Measurements from ENCODE around the gene SLC44A2.
"Not testable (repeated sequence)": the region's sequence is repeated elsewhere in the genome, so short reads cannot be mapped to it uniquely, and the experiment has no call there.

The SLC44A2 gene

DNA sequence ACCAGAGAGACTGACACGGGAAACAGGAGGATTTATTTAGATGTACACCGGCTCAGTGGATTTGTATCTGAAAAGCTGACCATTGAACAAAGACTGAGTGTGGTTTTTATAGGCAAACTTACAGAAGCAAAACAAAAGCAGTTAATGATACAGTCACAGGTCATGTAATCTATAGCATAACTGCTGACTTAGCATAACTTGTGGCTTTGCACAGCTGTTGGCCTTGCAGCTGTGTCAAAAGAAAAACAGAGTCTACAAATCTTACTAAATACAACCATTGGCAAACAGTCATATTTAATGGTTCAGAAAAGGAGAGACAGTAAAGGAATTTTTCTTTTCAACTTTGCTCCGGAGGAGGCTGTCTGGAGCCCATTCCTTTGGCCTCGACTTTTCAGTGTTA lies 26.5 kb downstream of the SLC44A2 start:
- no peak for DNase-seq (ENCODE audit: low read depth)

- no peak for DNase-seq (ENCODE audit: low read depth)
Observed at GRCh38 chr19:10653482-10653731, 28.1 kb downstream of the SLC44A2 start.

DNA sequence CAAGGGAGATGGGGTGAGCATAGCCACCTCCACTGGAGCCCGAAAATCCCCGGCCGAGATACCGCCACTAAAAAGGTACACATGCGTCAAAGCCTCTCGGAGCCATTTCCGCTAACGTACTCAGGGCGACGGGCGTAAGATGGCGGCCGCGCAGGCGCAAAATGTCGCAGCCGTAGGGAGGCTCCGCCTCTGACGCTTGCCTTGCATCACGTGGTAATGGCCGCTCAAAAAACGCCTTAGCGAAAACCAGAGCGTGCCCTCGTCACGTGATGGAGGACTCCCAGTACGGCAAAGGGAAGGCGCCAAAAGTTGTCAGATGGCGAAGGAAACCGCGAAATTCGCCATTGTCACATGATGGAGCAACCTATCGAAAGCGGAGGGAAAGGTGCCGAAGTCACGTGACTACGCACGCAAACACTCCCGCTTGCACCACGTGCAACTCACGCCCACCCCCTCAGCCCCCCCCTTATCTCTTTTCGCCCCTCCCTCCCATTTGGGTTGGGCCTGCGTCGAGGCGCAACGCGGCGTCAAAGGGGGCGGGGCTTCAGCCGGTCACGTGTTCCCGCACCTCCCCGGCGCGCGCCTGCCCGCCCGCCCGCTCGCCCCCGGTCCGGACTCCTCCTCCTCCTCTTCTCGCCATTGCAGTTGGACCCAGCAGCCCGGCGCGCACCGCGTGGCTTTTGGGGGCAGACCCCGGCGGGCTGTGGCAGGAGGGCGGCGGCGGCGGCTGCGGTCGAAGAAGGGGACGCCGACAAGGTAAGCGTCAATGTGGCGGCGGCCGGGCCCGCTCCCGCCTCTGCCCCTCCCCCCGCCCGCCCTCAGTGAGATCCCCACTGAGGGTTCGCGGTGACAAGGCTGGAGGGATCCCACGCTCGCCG lies 28.6 kb downstream of the SLC44A2 start, which contains the start of gene ILF3:
ILF3 (plus strand) TSS at position 615 of the 878 bp plus-strand sequence. CDS start 16,260 bp downstream, outside the sequence.
- peak; percentile 100 for DNase-seq (ENCODE audit: low read depth)

DNA sequence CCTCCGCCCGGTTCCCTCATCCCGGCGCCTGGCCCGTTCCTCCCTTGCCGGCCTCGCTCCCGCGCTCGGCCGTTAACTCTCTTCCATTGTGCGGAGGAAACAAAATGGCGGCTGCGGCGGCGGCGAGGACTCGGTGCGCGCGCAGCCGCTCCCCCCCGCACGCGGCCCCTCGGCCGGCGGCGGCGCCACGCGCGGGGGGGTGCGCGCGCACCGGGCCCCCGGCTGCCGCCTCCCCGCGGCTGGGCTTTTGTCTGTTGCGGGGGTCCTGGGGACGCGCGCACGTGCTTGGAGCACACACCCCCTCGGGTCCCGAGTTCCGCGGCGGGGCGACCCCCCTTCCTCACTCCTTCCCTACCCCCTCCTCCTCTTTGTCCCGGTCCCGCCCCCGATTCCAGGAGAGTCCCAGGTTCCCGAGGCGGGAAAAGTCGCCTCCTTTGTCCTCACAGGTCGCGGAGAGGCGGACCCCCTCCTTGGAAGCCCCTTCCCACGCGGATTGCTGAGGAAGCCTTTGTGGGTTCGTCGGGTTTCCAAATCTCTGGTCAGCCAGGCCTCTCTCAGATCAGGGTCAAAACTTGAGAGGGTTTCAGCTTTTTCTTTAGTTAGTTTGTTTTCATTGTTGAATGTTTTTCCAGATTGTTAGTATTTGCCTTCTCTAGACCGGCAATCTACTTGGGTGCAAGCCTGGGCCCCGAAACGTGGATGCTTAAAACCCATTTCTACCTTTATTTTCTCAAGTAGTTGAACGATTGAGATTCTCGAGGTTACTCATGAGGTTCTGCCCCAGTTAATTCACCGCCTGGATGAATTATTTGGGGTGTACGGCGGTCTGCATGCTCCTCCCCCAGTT lies 29.5 kb downstream of the SLC44A2 start:
- no peak for DNase-seq (ENCODE audit: low read depth)

GRCh38 chr19:10655457-10656312 lies 30.3 kb downstream of the SLC44A2 start:
- DNase-seq (ENCODE audit: low read depth): peak; percentile 48

- DNase-seq (ENCODE audit: low read depth): no peak
Observed at GRCh38 chr19:10660346-10660745, 35.0 kb downstream of the SLC44A2 start.

GRCh38 chr19:10661946-10662345 lies 36.6 kb downstream of the SLC44A2 start:
- no peak for DNase-seq (ENCODE audit: low read depth)

GRCh38 chr19:10662384-10663251 lies 37.3 kb downstream of the SLC44A2 start:
- peak; percentile 39 for DNase-seq (ENCODE audit: low read depth)

GRCh38 chr19:10663252-10663563 lies 37.9 kb downstream of the SLC44A2 start:
- DNase-seq (ENCODE audit: low read depth): not testable (repeated sequence)

DNA sequence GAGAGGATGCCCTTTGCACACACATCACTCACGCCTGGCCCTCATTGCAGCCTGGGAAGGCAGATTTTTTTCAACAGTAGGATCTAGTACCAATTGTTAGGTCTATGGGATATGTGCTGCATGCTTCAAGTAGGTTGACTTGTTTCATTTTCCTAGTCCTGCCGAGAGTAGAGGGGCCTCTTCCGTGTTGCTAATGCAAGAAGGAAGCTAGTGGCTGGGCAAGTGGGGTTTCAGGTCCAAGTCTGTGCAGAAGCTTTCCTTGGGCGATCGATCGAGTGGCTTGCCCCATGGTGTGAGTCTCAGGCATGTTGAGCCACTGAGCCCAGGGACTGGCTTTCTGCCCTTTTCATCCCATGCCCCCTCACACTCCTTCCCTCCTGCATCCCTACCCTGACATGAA lies 42.5 kb downstream of the SLC44A2 start:
- no peak for DNase-seq (ENCODE audit: low read depth)

DNA sequence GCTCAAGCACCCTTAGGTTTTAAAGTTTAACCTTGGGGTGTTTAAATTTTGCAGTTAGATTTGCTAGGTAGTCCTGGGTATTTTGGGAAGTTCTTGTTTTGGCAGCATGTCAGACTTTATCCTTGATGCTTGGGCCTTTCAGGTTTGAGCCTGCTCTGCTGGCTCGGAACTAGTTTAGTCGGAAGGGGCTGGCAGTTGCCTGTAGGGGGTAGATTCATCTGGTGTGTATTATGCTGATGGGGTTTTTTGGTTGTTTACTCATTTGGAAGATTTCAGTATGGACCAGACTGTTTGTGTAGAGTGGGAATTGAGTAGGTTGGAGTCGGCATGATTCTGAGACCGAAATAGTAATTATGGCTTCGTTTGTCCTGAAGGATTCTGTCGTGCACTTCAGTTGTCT lies 43.9 kb downstream of the SLC44A2 start:
- no peak for DNase-seq (ENCODE audit: low read depth)

- no peak for DNase-seq (ENCODE audit: low read depth)
Observed at GRCh38 chr19:10670182-10670581, 44.8 kb downstream of the SLC44A2 start.

DNA sequence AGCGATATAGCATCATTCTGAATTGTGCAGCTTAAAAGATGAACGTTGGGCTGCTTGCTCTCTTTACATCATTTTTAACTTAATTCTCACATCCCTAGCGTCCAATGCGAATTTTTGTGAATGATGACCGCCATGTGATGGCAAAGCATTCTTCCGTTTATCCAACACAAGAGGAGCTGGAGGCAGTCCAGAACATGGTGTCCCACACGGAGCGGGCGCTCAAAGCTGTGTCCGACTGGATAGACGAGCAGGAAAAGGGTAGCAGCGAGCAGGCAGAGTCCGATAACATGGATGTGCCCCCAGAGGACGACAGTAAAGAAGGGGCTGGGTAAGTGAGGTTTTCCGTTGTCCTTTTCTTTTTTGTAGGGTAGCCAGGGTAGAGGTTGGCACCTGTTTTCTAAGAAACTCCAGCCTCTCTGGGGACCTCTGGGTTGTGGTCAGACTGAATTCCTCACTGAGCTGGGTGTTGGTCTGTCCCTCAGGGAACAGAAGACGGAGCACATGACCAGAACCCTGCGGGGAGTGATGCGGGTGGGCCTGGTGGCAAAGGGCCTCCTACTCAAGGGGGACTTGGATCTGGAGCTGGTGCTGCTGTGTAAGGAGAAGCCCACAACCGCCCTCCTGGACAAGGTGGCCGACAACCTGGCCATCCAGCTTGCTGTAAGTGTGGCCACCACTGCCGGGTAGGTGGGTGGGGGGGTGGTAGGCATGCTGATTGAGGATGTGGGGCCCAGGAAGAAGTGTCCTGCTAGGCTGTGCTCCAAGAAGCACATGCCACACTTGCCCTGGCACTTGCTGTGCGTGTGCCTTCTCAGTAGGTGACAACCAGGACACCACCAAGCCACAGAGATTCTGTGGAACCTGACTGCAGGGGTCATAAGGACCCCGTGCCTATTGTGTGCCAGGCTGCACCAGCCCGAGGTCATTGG lies 45.8 kb downstream of the SLC44A2 start:
- DNase-seq (ENCODE audit: low read depth): no peak

DNA sequence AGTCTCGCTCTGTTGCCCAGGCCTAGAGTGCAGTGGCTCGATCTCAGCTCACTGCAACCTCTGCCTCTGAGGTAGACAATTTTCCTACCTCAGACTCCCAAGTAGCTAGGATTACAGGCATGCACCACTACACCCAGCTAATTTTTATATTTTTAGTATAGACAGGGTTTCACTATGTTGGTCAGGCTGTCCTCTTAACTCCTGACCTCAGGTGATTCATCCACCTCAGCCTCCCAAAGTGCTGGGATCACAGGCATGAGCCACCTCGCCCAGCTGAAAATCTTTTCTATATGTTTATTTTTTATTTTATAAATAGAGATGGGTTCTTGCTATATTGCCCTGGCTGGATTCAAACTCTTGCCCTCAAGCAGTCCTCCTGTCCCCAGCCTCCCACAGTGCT lies 46.6 kb downstream of the SLC44A2 start:
- DNase-seq (ENCODE audit: low read depth): not testable (repeated sequence)

DNA sequence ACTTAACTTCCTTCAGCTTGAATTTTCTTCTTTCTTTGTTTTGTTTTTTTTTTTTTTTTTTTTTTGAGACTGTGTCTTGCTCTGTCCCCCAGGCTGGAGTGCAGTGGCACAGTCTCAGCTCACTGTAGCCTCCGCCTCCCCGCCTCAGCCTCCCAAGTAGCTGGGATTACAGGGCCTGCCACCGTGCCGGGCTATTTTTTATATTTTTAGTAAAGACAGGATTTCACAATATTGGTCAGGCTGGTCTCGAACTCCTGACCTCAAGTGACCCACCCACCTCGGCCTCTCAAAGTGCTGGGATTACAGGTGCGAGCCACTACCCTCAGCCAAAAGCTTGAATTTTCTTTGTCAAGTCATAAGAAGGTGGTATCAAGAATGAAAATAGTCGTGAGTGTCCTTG lies 49.9 kb downstream of the SLC44A2 start:
- DNase-seq (ENCODE audit: low read depth): not testable (repeated sequence)

GRCh38 chr19:10677751-10678150 lies 52.4 kb downstream of the SLC44A2 start:
- DNase-seq (ENCODE audit: low read depth): no peak

- DNase-seq (ENCODE audit: low read depth): no peak
Observed at GRCh38 chr19:10678813-10679212, 53.5 kb downstream of the SLC44A2 start.

GRCh38 chr19:10679743-10680142 lies 54.4 kb downstream of the SLC44A2 start:
- DNase-seq (ENCODE audit: low read depth): no peak

DNA sequence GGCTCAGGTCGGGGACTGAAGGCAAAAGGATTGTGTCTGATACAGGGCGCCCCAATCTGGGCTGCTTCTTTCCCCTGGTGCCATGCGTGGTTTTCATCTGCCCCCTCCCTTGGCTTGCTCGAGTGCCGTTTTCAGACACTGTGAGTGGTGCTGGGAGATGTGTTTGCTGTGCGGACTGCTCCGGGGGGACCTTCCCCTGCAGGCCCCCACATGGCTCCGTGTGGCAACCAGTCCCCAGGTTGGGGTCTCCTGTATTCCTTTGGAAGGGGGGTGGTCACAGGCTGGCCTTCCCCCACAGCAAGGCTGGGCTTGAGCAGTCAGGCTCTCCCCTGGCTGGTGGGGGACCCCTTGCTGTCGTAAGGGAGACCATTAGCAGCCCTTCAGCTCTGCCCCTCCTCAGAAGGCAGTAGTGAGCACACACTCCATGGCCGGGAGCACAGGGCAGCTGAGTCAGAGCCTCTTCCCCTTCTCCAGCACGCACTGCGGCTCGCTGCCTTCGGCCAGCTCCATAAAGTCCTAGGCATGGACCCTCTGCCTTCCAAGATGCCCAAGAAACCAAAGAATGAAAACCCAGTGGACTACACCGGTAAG lies 55.3 kb downstream of the SLC44A2 start:
- DNase-seq (ENCODE audit: low read depth): no peak

- no peak for DNase-seq (ENCODE audit: low read depth)
Observed at GRCh38 chr19:10681658-10682057, 56.3 kb downstream of the SLC44A2 start.
